ENCODE measurements around the gene GPS1. TPM values are rescaled to one million over a fixed set of nuclear protein-coding genes. Genes with fewer than 3 reads are reported as not detected.
A peak's percentile ranks its signal among the peaks of the same experiment; 100 is the strongest.

The GPS1 gene
- total RNA-seq, 6 donors from 2014 or later: 55.2 to 147 (median 108) TPM

DNA sequence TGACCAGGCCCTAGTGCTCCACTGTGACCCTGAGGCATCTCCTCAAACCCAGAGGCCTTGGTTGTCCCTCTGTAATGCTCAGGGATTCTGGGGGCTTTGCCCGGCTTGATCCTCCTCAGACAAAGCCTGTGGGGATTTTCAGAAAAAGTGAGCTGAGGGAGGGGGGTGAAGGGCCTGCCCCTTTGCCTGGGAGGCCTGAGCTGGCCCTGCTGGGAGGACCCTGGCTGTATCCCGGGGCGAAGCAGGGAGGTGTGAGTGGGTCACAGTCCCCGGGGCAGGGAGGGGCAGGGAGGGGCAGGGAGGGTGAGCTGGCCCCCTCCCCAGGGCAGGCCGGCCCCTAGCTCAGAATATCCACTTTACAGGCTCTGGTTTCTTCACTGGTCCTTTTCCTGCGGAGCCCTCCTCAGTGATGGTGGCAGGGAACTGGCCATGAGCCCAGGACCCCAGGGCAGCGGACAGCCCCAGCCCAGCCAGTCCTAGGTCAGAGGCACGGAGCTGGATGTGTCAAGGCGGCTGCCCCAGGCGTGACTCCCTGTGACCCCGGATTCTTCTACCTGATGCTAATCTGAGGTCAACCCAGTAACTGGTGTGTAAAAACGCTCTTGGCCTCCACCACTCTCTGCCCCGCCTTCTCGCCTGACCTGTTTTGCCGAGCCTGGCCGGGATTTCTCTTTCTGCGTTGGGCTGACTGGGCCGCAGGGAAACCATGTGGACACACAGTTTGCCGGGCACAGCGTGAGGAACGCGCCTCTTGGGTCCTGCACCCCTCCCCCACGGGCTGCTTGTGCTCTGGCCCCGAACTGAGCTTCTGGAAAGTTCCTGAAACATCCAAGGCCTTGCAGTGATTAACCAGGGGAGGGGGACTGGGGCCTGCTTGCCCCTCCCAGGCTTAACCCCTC lies 52.1 kb downstream of the GPS1 start:
- 66 to 72% methylated on average over 10 to 24 of the region's 24 CpGs for WGBS, 2 donors

GRCh38 chr17:82104797-82105416 lies 53.2 kb downstream of the GPS1 start:
- Histone ChIP-seq H3K36me3 (no peaks in the 10 kb centered on the region), H3K9me3 (no peaks in the 10 kb centered on the region), H3K27ac (peak overlapping the region; percentile 85 to 92 (median 88)), H3K4me1 (peaks cover 42 to 80% (median 62%) of the 10 kb centered on the region in 4 donors), H3K27me3 (no peaks in the 10 kb centered on the region), H3K4me3 (no peak overlapping the region)
- TF ChIP-seq POLR2AphosphoS5 (IDR thresholded peaks at IDR 0.05) (no peak), EP300 (IDR thresholded peaks at IDR 0.05) (no peak), POLR2A (IDR thresholded peaks at IDR 0.05) (no peak)
- TF ChIP-seq, protein P1, sequence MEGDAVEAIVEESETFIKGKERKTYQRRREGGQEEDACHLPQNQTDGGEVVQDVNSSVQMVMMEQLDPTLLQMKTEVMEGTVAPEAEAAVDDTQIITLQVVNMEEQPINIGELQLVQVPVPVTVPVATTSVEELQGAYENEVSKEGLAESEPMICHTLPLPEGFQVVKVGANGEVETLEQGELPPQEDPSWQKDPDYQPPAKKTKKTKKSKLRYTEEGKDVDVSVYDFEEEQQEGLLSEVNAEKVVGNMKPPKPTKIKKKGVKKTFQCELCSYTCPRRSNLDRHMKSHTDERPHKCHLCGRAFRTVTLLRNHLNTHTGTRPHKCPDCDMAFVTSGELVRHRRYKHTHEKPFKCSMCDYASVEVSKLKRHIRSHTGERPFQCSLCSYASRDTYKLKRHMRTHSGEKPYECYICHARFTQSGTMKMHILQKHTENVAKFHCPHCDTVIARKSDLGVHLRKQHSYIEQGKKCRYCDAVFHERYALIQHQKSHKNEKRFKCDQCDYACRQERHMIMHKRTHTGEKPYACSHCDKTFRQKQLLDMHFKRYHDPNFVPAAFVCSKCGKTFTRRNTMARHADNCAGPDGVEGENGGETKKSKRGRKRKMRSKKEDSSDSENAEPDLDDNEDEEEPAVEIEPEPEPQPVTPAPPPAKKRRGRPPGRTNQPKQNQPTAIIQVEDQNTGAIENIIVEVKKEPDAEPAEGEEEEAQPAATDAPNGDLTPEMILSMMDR (IDR thresholded peaks at IDR 0.05): no peak
- 89 to 94% methylated on average over 6 to 11 of the region's 11 CpGs for WGBS, 2 donors
- no peak for ATAC-seq (ENCODE audit: low FRiP score in 2 of 2)
- peak in 1 of 2 donors; percentile 43 for DNase-seq

More for the DNA sequence above, 52.1 kb downstream of the GPS1 start:
- peak in 1 of 2 donors; percentile 28 for ATAC-seq (ENCODE audit: low FRiP score in 2 of 2)
- Histone ChIP-seq H3K9me3 (no peaks in the 10 kb centered on the region), H3K4me1 (peaks cover 53 to 86% (median 72%) of the 10 kb centered on the region in 4 donors), H3K27ac (peak overlapping the region; percentile 85 to 92 (median 88)), H3K27me3 (no peaks in the 10 kb centered on the region), H3K4me3 (no peak overlapping the region), H3K36me3 (no peaks in the 10 kb centered on the region)
- peak in 1 of 4 donors; percentile 54 for TF ChIP-seq POLR2A (IDR thresholded peaks at IDR 0.05)
- TF ChIP-seq, protein P1 (IDR thresholded peaks at IDR 0.05): no peak
- TF ChIP-seq EP300 (IDR thresholded peaks at IDR 0.05): peak in 1 of 4 donors; percentile 20
- peak; percentile 15 to 55 for TF ChIP-seq POLR2AphosphoS5 (IDR thresholded peaks at IDR 0.05)
- DNase-seq: peak; percentile 75 to 92

DNA sequence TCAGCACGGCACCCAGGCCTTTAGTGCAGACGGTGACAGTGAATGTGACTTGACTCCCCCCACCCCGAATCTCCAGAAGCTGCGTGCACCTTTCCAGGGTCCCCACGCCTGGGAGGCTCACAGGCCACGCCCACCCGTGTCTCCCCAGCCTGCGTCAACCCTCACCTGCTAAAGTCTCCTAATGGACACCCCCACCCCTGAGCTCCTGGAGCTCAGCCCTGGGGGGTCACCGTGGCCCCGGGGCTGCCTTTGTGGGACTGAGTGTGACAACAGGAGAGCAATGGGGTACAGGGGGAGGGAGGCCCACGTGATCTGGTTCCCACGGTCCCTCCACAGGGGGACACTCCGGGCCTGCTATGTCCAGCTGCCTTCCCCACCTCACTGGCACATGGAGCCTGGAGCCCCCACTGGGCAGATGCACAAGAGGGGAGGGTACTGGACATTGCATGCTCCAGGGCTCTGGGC lies 53.8 kb downstream of the GPS1 start:
- peak overlapping the region in 3 of 4 donors; percentile 12 to 41 (median 35) for H3K4me3 ChIP-seq
- H3K27me3 ChIP-seq: no peaks in the 10 kb centered on the region
- peaks cover 42 to 80% (median 60%) of the 10 kb centered on the region in 4 donors for H3K4me1 ChIP-seq
- no peaks in the 10 kb centered on the region for H3K36me3 ChIP-seq
- ATAC-seq (ENCODE audit: low FRiP score in 2 of 2) (no peak), DNase-seq (peak in 1 of 2 donors; percentile 76)
- H3K27ac ChIP-seq: peak overlapping the region; percentile 85 to 92 (median 88)
- TF ChIP-seq POLR2A (IDR thresholded peaks at IDR 0.05) (no peak), POLR2AphosphoS5 (IDR thresholded peaks at IDR 0.05) (no peak), EP300 (IDR thresholded peaks at IDR 0.05) (no peak)
- TF ChIP-seq, protein P1 (IDR thresholded peaks at IDR 0.05): no peak
- no peaks in the 10 kb centered on the region for H3K9me3 ChIP-seq
- WGBS, 2 donors: 86 to 98% methylated on average over 8 to 12 of the region's 13 CpGs

DNA sequence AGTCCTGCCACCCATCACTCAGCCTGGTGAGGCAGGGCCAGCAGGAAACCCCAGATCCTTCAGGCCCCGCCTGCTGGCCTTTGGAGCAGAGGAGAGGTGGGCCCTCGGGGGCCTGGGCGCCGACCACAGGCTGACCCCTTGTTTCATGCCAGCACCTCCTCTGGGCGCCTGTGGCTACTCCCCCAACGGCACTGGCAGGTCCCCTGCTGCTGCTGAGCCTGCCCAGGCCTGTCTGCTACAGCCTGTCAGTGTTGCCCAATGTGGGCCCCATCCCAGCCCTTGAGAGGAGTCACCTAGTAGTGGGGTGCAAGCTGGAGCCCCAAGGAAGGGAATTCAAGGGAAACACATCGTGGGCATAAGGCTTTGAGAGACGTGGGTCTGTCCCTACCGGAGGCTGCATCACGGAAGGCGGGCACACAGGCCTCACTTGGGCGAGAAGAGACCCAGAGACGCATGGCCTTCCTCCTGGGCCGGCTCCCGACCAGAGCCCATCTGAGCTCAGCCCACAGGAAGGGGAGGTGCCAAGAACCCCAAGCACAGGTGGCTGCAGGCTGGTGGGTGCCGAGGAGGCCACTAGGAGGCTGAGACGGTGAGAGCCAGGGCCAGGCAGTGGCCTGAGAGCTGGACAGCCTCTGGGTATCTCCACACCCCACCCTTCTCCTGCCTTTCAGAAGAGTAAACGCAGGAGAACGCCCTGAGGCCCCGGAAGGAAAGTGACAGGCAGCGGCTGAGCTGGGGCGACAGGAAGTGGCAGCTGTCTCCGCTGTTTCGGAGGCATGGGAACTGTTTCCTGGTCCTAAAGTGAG lies 54.4 kb downstream of the GPS1 start:
- DNase-seq: peak; percentile 84 to 90
- Histone ChIP-seq H3K4me3 (peak overlapping the region in 3 of 4 donors; percentile 12 to 41 (median 35)), H3K9me3 (no peaks in the 10 kb centered on the region), H3K27ac (peak overlapping the region; percentile 85 to 92 (median 88)), H3K27me3 (no peaks in the 10 kb centered on the region), H3K4me1 (peaks cover 42 to 76% (median 60%) of the 10 kb centered on the region in 4 donors), H3K36me3 (no peaks in the 10 kb centered on the region)
- TF ChIP-seq, protein P1 (IDR thresholded peaks at IDR 0.05): peak; percentile 36 to 88 (median 68)
- peak; percentile 55 to 70 for TF ChIP-seq POLR2AphosphoS5 (IDR thresholded peaks at IDR 0.05)
- TF ChIP-seq EP300 (IDR thresholded peaks at IDR 0.05): no peak
- peak in 3 of 4 donors; percentile 12 to 81 (median 47) for TF ChIP-seq POLR2A (IDR thresholded peaks at IDR 0.05)
- 8 to 15% methylated on average over 12 to 24 of the region's 24 CpGs for WGBS, 2 donors
- ATAC-seq (ENCODE audit: low FRiP score in 2 of 2): peak; percentile 68 to 88
